Effector CD8-positive, alpha-beta T cell (primary cell): ENCODE measurements around the gene RPH3AL.
A peak's percentile ranks its signal among the peaks of the same experiment; 100 is the strongest.

Experiments
- DNase-seq: peaks from one replicate; lab custom pipeline; 2025; lab: John Stamatoyannopoulos, UW
- total RNA-seq, 4 experiments: gene quantifications; one replicate each; lab custom pipeline; 2026; lab: John Stamatoyannopoulos, UW

The RPH3AL gene
- 1.1 to 3.6 (median 2.3) reads per million in 4 experiments for total RNA-seq

- DNase-seq: no peak
These were observed at the start of gene RPH3AL for GRCh38 chr17:352421-353212. RPH3AL (minus strand) TSS chr17:352807; CDS start chr17:327543, 25,264 bp downstream.

GRCh38 chr17:400257-400656, 47.6 kb upstream of the RPH3AL start:
- no peak for DNase-seq

- no peak for DNase-seq
These were observed 44.2 kb upstream of the RPH3AL start for GRCh38 chr17:396788-397187.

- no peak for DNase-seq
These were observed 43.4 kb upstream of the RPH3AL start for GRCh38 chr17:395974-396373.

- DNase-seq: no peak
These were observed 42.6 kb upstream of the RPH3AL start for GRCh38 chr17:395179-395578.

GRCh38 chr17:394718-395095, 42.1 kb upstream of the RPH3AL start:
- DNase-seq: no peak

GRCh38 chr17:393806-394717, 41.5 kb upstream of the RPH3AL start:
- DNase-seq: no peak

GRCh38 chr17:391850-392249, 39.2 kb upstream of the RPH3AL start:
- no peak for DNase-seq

- DNase-seq: no peak
These were observed 37.4 kb upstream of the RPH3AL start for GRCh38 chr17:390025-390424.

GRCh38 chr17:388087-388486, 35.5 kb upstream of the RPH3AL start:
- no peak for DNase-seq

GRCh38 chr17:386141-386876, 33.7 kb upstream of the RPH3AL start:
- peak; percentile 54 for DNase-seq

GRCh38 chr17:385836-386140, 33.2 kb upstream of the RPH3AL start:
- DNase-seq: no peak

GRCh38 chr17:385178-385835, 32.7 kb upstream of the RPH3AL start:
- DNase-seq: no peak

- DNase-seq: no peak
These were observed 32.1 kb upstream of the RPH3AL start for GRCh38 chr17:384622-385177.

- DNase-seq: no peak
These were observed 31.4 kb upstream of the RPH3AL start for GRCh38 chr17:383771-384621.

GRCh38 chr17:382644-383533, 30.3 kb upstream of the RPH3AL start:
- DNase-seq: no peak

GRCh38 chr17:381941-382643, 29.5 kb upstream of the RPH3AL start:
- DNase-seq: no peak

- no peak for DNase-seq
These were observed 28.9 kb upstream of the RPH3AL start for GRCh38 chr17:381516-381915.
